HCT116 (cell line): Measurements from ENCODE around the gene GAK. TPM values are rescaled to one million over a fixed set of nuclear protein-coding genes. Genes with fewer than 3 reads are reported as not detected.

ENCODE experiments used
- ATAC-seq: fragments of 200-7000 bp; cut with Tn5 transposase; 2 replicates; pipeline ENCODE4 v1.9.1; 2020; ENCODE audit warnings: mild to moderate bottlenecking, moderate library complexity
- BruUV-seq: library from RNA; stranded (reverse); fragments of 400-500 nt; replicated peaks from 2 replicates; lab custom pipeline; 2021; lab: Mats Ljungman, UMichigan
- CTCF ChIA-PET: fragments of 300-600 bp; sonication (Branson Sonifier 250); formaldehyde crosslinking; loops from one replicate; lab custom pipeline; 2021; ENCODE audit warnings: antibody characterized with exemption; lab: Charles Lee
- POLR2A ChIA-PET: fragments of 300-600, 350-600 bp; sonication (Branson Sonifier 250); formaldehyde crosslinking; loops from one replicate; lab custom pipeline; 2021; ENCODE audit warnings: antibody characterized with exemption; lab: Charles Lee
- RAD21 ChIA-PET, 2 experiments: fragments of 300-600 bp; sonication (Branson Sonifier 250); formaldehyde crosslinking; loops; one replicate each; lab custom pipeline; 2023; ENCODE audit warnings: low total read pairs in 2 of 2; ENCODE audit not compliant: uncharacterized antibody in 2 of 2, unreplicated experiment in 2 of 2, low non-redundant PET in 1 of 2; lab: Charles Lee
- DNase-seq: peaks from one replicate; pipeline ENCODE4 v3.0.0-alpha.2; 2010; ENCODE audit warnings: low read depth, low spot score
- H2AFZ ChIP-seq: fragments of 200-600 bp; shearing (Covaris generic), sonication (generic); 2 replicates; pipeline ENCODE4 v1.6.1; 2017; ENCODE audit warnings: low read depth, mixed run types, mixed read lengths, antibody characterized with exemption, low read length; ENCODE audit not compliant: poor library complexity, severe bottlenecking
- H3K27ac ChIP-seq: 2 replicates; pipeline ENCODE4 v1.5.1; 2012; ENCODE audit warnings: low read depth, low read length
- H3K27me3 ChIP-seq: fragments of 200-600 bp; sonication (generic); 2 replicates; pipeline ENCODE4 v1.6.1; 2016; ENCODE audit warnings: mixed run types, low read length, mixed read lengths; ENCODE audit not compliant: insufficient read depth
- H3K36me3 ChIP-seq, 2 experiments: fragments of 200-500 bp in 1 of 2; fragments of 200-600 bp in 1 of 2; sonication (Bioruptor generic) in 1 of 2; sonication (generic) in 1 of 2; 2 replicates each; pipeline versions ENCODE4 v1.5.1 to v1.6.1; 2014 to 2016; ENCODE audit warnings: low read length in 2 of 2, inconsistent platforms in 1 of 2, mixed read lengths in 1 of 2, mixed run types in 1 of 2; ENCODE audit not compliant: insufficient read depth in 2 of 2, control insufficient read depth in 1 of 2
- H3K4me1 ChIP-seq, 2 experiments: fragments of 200-600 bp in 1 of 2; sonication (generic) in 1 of 2; 2 replicates each; pipeline versions ENCODE4 v1.5.1 to v1.6.1; 2012 to 2017; ENCODE audit warnings: low read length in 2 of 2, inconsistent platforms in 1 of 2, mild to moderate bottlenecking in 1 of 2, mixed read lengths in 1 of 2, mixed run types in 1 of 2, moderate library complexity in 1 of 2; ENCODE audit not compliant: insufficient read depth in 2 of 2, control insufficient read depth in 1 of 2
- H3K4me2 ChIP-seq: fragments of 200-600 bp; sonication (generic); 2 replicates; pipeline ENCODE4 v1.6.1; 2017; ENCODE audit warnings: mixed run types, low read length, mixed read lengths
- H3K4me3 ChIP-seq, 2 experiments: fragments of 200-600 bp in 1 of 2; sonication (generic) in 1 of 2; replicated peaks in 1 of 2; 2 replicates each; pipeline ENCODE4 v1.5.1; 2011 to 2016; ENCODE audit warnings: low read length in 2 of 2, control low read depth in 1 of 2, low read depth in 1 of 2, mild to moderate bottlenecking in 1 of 2, mixed read lengths in 1 of 2, mixed run types in 1 of 2
- H3K79me2 ChIP-seq: fragments of 200-600 bp; sonication (generic); 2 replicates; pipeline ENCODE4 v1.6.1; 2017; ENCODE audit warnings: mild to moderate bottlenecking, mixed run types, low read length, moderate library complexity, mixed read lengths; ENCODE audit not compliant: insufficient read depth
- H3K9ac ChIP-seq: fragments of 200-600 bp; sonication (generic); 2 replicates; pipeline ENCODE4 v1.6.1; 2016; ENCODE audit warnings: low read length, mixed read lengths
- H3K9me2 ChIP-seq: fragments of 200-600 bp; sonication (generic), shearing (Covaris generic); 2 replicates; pipeline ENCODE4 v1.6.1; 2017; ENCODE audit warnings: mixed run types, mild to moderate bottlenecking, moderate library complexity; ENCODE audit not compliant: insufficient read depth
- H3K9me3 ChIP-seq, 2 experiments: fragments of 200-500 bp in 1 of 2; fragments of 200-600 bp in 1 of 2; sonication (Bioruptor generic) in 1 of 2; sonication (generic) in 1 of 2; 2 replicates each; pipeline ENCODE4 v1.6.1; 2014 to 2017; ENCODE audit warnings: low read length in 2 of 2, mixed read lengths in 2 of 2, inconsistent platforms in 1 of 2, low read depth in 1 of 2, mild to moderate bottlenecking in 1 of 2, mixed run types in 1 of 2, moderate library complexity in 1 of 2; ENCODE audit not compliant: control insufficient read depth in 1 of 2, insufficient read depth in 1 of 2
- H4K20me1 ChIP-seq: fragments of 200-600 bp; sonication (generic), shearing (Covaris generic); 2 replicates; pipeline ENCODE4 v1.6.1; 2017; ENCODE audit warnings: mixed run types, mild to moderate bottlenecking, moderate library complexity; ENCODE audit not compliant: insufficient read depth
- SRF ChIP-seq: IDR thresholded peaks from 2 replicates; pipeline ENCODE4 v1.6.1; 2012; ENCODE audit warnings: low read depth
- intact Hi-C: fragments of 100-400 bp; cut with micrococcal nuclease; formaldehyde crosslinking; loops from 2 replicates; pipeline ENCODE4 v1.10.0; 2022
- total RNA-seq: library from RNA; stranded (reverse); gene quantifications from one replicate; pipeline ENCODE4 v1.2.1, GENCODE V29; 2021; ENCODE audit not compliant: unreplicated experiment
- TF ChIP-seq, protein P1 (sequence below): IDR thresholded peaks from 2 replicates; pipeline ENCODE4 v1.6.1; 2012; ENCODE audit warnings: low read depth

The GAK gene
- total RNA-seq, 1 experiment from 2014 or later: 123 TPM

DNA sequence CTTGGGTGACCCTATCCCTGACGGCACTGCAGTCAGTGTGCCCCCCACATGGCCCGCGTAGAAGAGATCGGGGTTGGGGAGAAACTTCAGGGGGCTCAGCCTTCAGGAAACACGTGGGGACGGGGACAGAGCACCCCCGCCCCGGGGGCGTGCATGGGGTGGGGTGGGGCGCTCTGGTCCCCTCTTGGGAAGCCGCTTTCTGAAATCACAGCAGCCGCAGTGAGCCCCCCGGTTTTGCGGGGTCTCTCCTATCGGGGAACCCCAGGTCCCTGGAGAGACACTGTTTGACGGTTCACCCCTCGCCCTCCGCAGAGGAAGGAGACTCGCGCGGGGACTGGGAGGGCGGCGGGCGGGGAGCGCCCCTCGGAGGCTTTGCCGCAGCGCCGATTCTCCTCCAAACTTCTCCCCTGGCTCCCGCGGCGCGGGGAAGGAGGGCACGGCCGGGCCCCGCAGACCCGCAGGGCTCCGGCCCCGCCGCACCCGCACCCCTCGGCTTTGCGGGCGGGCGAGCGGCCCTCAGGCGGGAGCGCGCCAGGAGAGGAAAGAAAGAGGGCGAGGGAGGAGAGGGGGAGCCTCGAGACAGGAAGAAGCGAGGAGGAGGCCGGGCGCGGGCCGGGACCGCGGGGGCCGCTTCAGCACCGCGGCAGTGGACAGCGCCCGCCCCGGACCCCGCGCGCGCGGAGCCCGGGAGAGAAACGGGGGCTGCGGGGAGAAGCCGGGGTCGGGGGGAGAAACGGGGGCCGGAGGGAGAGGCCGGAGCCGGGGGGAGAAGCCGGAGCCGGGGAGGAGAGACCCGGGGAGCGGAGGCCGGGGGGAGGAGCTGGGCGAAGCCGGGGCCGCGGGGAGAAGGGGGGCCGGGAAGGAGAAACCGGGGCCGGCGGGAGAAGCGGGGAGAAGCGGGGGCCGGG, 106.8 kb downstream of the GAK start:
- POLR2A ChIA-PET: no interaction called here
- peak; percentile 41 for ATAC-seq
- TF ChIP-seq, protein P1, sequence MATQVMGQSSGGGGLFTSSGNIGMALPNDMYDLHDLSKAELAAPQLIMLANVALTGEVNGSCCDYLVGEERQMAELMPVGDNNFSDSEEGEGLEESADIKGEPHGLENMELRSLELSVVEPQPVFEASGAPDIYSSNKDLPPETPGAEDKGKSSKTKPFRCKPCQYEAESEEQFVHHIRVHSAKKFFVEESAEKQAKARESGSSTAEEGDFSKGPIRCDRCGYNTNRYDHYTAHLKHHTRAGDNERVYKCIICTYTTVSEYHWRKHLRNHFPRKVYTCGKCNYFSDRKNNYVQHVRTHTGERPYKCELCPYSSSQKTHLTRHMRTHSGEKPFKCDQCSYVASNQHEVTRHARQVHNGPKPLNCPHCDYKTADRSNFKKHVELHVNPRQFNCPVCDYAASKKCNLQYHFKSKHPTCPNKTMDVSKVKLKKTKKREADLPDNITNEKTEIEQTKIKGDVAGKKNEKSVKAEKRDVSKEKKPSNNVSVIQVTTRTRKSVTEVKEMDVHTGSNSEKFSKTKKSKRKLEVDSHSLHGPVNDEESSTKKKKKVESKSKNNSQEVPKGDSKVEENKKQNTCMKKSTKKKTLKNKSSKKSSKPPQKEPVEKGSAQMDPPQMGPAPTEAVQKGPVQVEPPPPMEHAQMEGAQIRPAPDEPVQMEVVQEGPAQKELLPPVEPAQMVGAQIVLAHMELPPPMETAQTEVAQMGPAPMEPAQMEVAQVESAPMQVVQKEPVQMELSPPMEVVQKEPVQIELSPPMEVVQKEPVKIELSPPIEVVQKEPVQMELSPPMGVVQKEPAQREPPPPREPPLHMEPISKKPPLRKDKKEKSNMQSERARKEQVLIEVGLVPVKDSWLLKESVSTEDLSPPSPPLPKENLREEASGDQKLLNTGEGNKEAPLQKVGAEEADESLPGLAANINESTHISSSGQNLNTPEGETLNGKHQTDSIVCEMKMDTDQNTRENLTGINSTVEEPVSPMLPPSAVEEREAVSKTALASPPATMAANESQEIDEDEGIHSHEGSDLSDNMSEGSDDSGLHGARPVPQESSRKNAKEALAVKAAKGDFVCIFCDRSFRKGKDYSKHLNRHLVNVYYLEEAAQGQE: peak; percentile 72
- no peak for TF ChIP-seq SRF
- H3K4me2 ChIP-seq: peak overlapping the region; percentile 59
- no peaks in the 10 kb centered on the region for H3K9me3 ChIP-seq
- H3K79me2 ChIP-seq: no peaks in the 10 kb centered on the region
- intact Hi-C loops: no loop called here
- no peaks in the 10 kb centered on the region for H3K9me2 ChIP-seq
- RAD21 ChIA-PET: interaction anchor here in 1 of 2 experiments (0.7 kb wide), 1 partner anchor 138 kb away, joined by 4 read pairs; no protein-coding TSS in a partner anchor
- H4K20me1 ChIP-seq: no peaks in the 10 kb centered on the region
- H3K27ac ChIP-seq: no peak overlapping the region
- no peak for DNase-seq
- CTCF ChIA-PET: no interaction called here
- H3K27me3 ChIP-seq: no peaks in the 10 kb centered on the region
- H2AFZ ChIP-seq: no peak overlapping the region
- no peaks in the 10 kb centered on the region for H3K36me3 ChIP-seq
- BruUV-seq: no TSS peak
- peak overlapping the region; percentile 30 to 46 for H3K4me3 ChIP-seq
- H3K4me1 ChIP-seq: peaks cover 0 to 3% of the 10 kb centered on the region in 2 experiments; a peak in 1 of 4 replicates
- H3K9ac ChIP-seq: peak overlapping the region; percentile 25; the same call in 1 of the 2 replicates
